Stomach (tissue), 9 donors: Measurements from ENCODE around the gene LYSMD2. TPM values are rescaled to one million over a fixed set of nuclear protein-coding genes. Genes with fewer than 3 reads are reported as not detected.

Source experiments
- DNase-seq, 2 donors: peaks; one replicate each; pipeline versions ENCODE4 v3.0.0 to v3.0.0-alpha.2; 2013 to 2019
- H3K27ac ChIP-seq, 5 donors: fragments of 200-600 bp in 4 of 5; sonication (generic) in 4 of 5; one replicate each; pipeline ENCODE4 v1.5.1; 2013 to 2019; ENCODE audit warnings: mild to moderate bottlenecking in 1 of 5, moderate library complexity in 1 of 5
- H3K27me3 ChIP-seq, 3 donors: fragments of 200-600 bp; sonication (generic); one replicate each; pipeline ENCODE4 v1.5.1; 2017 to 2019; ENCODE audit warnings: mixed run types in 1 of 3
- H3K36me3 ChIP-seq, 4 donors: fragments of 200-600 bp; sonication (generic); 1 replicate in 3 of 4; 2 replicates in 1 of 4; pipeline ENCODE4 v1.5.1; 2016 to 2019
- H3K4me1 ChIP-seq, 4 donors: fragments of 200-600 bp; sonication (generic); one replicate each; pipeline ENCODE4 v1.5.1; 2016 to 2019
- H3K4me3 ChIP-seq, 4 donors: fragments of 200-600 bp; sonication (generic) in 3 of 4; one replicate each; pipeline ENCODE4 v1.5.1; 2016 to 2019; ENCODE audit warnings: mild to moderate bottlenecking in 1 of 4
- H3K9me3 ChIP-seq, 4 donors: fragments of 200-600 bp; sonication (generic); one replicate each; pipeline ENCODE4 v1.5.1; 2016 to 2019
- EP300 ChIP-seq: sonication (generic); formaldehyde crosslinking; IDR thresholded peaks from one replicate; pipeline ENCODE4 v1.6.1; 2017; ENCODE audit warnings: antibody characterized with exemption
- POLR2A ChIP-seq, 4 donors: fragments of 450-650 bp; IDR thresholded peaks; one replicate each; pipeline ENCODE4 v1.6.1; 2016; ENCODE audit warnings: antibody characterized with exemption in 4 of 4, control low read depth in 2 of 4, mild to moderate bottlenecking in 1 of 4, moderate library complexity in 1 of 4
- POLR2AphosphoS5 ChIP-seq, 3 donors: sonication (generic); formaldehyde crosslinking; IDR thresholded peaks; one replicate each; pipeline ENCODE4 v1.6.1; 2016; ENCODE audit warnings: antibody characterized with exemption in 3 of 3
- WGBS, 5 donors: extraction: QIAGEN DNeasy Blood & Tissue Kit in 3 of 5; methylation state at CpG; one replicate each; pipeline versions ENCODE4 v1.1.5 to v1.1.7; 2013 to 2018; 5-methylcytosine and 5-hydroxymethylcytosine counted together
- intact Hi-C: fragments of 100-400 bp; cut with DNase I; formaldehyde crosslinking; loops from one replicate; pipeline ENCODE4 v1.15.1; 2023; ENCODE audit warnings: low total_unique reads
- polyA plus RNA-seq, 3 donors: library from polyadenylated mRNA; stranded (reverse); fragments of 200-250 nt; gene quantifications; one replicate each; pipeline ENCODE4 v1.2.3, GENCODE V29; 2013
- total RNA-seq, 5 donors: library from RNA; depleted of rRNA; stranded (reverse); fragments of >200 nt; gene quantifications; one replicate each; pipeline versions ENCODE4 v1.1.0 to v1.2.3, GENCODE V29; 2014 to 2016
- TF ChIP-seq, protein P1 (sequence below), 7 experiments: fragments of 450-650 bp in 4 of 7; fragments of 200-600 bp in 3 of 7; sonication (generic) in 3 of 7; IDR thresholded peaks; one replicate each; pipeline ENCODE4 v1.5.1; 2016 to 2019; ENCODE audit warnings: antibody characterized with exemption in 7 of 7, control low read depth in 2 of 7, mild to moderate bottlenecking in 1 of 7
- donor health status: healthy with polysubstance abuse.
- donor health status: Bipolar disorder and iron deficiency.
- donor health status: healthy.

Gene LYSMD2
- total and polyA plus RNA-seq, 8 donors, result 4.8 to 24.9 (median 12.2) TPM; not detected in 1

DNA sequence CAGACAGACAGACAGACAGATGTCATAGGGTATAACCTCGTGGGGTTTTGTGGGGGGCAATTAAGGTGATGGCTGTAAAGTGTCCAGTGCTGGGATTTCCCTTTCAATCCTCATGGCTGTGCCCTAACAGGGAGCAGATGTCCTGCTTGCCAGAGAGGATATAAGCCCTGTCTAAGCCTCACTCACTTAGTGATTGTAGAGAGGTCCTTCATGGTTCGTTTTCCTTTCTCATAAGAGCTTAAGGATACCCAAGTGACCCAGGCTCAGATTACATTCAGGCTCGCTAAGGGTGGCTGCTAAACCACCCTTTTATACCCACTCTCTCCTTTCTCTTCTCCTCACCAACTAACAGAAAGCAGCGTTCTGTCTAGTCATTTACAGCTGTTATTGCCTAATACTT is 19.2 kb downstream of the LYSMD2 start:
- Histone ChIP-seq H3K4me1 (peaks cover 0 to 10% (median 0%) of the 10 kb centered on the region in 4 donors), H3K27ac (no peak overlapping the region), H3K4me3 (no peak overlapping the region), H3K27me3 (no peaks in the 10 kb centered on the region), H3K9me3 (no peaks in the 10 kb centered on the region), H3K36me3 (peaks cover 0 to 12% (median 8%) of the 10 kb centered on the region in 4 donors)
- intact Hi-C loops, result no loop called here
- DNase-seq, result no peak
- no peak for TF ChIP-seq EP300
- no peak for TF ChIP-seq POLR2AphosphoS5 (IDR thresholded peaks at IDR 0.05)
- TF ChIP-seq, protein P1, sequence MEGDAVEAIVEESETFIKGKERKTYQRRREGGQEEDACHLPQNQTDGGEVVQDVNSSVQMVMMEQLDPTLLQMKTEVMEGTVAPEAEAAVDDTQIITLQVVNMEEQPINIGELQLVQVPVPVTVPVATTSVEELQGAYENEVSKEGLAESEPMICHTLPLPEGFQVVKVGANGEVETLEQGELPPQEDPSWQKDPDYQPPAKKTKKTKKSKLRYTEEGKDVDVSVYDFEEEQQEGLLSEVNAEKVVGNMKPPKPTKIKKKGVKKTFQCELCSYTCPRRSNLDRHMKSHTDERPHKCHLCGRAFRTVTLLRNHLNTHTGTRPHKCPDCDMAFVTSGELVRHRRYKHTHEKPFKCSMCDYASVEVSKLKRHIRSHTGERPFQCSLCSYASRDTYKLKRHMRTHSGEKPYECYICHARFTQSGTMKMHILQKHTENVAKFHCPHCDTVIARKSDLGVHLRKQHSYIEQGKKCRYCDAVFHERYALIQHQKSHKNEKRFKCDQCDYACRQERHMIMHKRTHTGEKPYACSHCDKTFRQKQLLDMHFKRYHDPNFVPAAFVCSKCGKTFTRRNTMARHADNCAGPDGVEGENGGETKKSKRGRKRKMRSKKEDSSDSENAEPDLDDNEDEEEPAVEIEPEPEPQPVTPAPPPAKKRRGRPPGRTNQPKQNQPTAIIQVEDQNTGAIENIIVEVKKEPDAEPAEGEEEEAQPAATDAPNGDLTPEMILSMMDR (IDR thresholded peaks at IDR 0.05), result no peak
- no peak for TF ChIP-seq POLR2A (IDR thresholded peaks at IDR 0.05)
- WGBS, 5 donors, result 54 to 70% (median 65%) methylated on average over 4 of the region's 4 CpGs

DNA sequence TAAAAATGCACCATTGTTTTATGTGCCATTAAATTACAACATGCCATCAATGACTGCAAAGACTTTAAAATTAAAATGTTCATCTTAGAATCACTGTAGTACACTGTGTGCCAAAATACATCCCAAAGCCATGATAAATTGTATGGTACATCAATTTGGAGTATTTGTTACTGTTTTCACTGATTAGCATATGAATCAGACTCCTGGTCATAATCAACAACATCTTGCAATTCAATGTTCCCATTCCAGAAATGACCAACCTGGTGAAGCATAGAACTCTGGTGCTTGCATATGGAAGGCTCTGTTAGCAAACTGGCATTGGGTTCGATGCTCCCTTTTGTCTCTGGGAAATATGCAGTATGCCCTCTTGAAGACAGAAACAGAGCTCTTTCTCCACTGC is 22.5 kb downstream of the LYSMD2 start:
- H3K27me3 ChIP-seq, result no peaks in the 10 kb centered on the region
- H3K4me1 ChIP-seq, result no peaks in the 10 kb centered on the region
- no peak overlapping the region for H3K4me3 ChIP-seq
- no peaks in the 10 kb centered on the region for H3K36me3 ChIP-seq
- no peaks in the 10 kb centered on the region for H3K9me3 ChIP-seq
- TF ChIP-seq EP300 (no peak), POLR2AphosphoS5 (IDR thresholded peaks at IDR 0.05) (no peak), POLR2A (IDR thresholded peaks at IDR 0.05) (no peak)
- TF ChIP-seq, protein P1 (IDR thresholded peaks at IDR 0.05), result no peak
- DNase-seq, result no peak
- intact Hi-C loops, result no loop called here
- H3K27ac ChIP-seq, result no peak overlapping the region
- 90 to 94% (median 92%) methylated on average over 1 of the region's 1 CpG for WGBS, 5 donors

DNA sequence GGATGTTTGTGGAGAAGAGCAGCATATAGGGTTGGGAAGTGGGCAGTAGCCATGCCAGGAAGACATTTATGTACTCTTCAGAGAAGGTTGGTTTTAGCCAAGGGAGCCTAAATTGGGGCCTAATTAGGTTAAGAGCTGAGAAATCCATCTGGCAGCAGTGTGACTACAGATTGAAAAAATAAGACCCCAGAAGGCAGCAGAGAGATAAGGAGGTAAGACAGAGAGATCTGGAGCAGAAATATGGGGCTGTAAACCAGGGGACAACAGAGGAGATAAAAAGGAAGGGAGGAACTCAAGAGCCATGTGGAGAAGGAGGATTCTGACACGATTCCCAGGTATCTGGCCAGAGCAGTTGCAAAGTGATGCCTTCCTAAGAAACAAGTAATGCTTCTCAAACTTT is 23.3 kb downstream of the LYSMD2 start:
- intact Hi-C loops, result no loop called here
- 83 to 88% (median 87%) methylated on average over 1 of the region's 1 CpG for WGBS, 5 donors

GRCh38 chr15:51709031-51709430 is 28.4 kb downstream of the LYSMD2 start:
- 84 to 94% (median 89%) methylated on average over 5 of the region's 5 CpGs for WGBS, 5 donors
- H3K27ac ChIP-seq, result no peak overlapping the region
- H3K36me3 ChIP-seq, result no peaks in the 10 kb centered on the region
- intact Hi-C loops, result no loop called here
- H3K4me1 ChIP-seq, result peaks cover 0 to 16% (median 3%) of the 10 kb centered on the region in 4 donors
- no peak for DNase-seq
- no peaks in the 10 kb centered on the region for H3K9me3 ChIP-seq
- no peak overlapping the region for H3K4me3 ChIP-seq
- H3K27me3 ChIP-seq, result no peaks in the 10 kb centered on the region
- no peak for TF ChIP-seq EP300
- TF ChIP-seq POLR2AphosphoS5 (IDR thresholded peaks at IDR 0.05), result no peak
- TF ChIP-seq, protein P1 (IDR thresholded peaks at IDR 0.05), result no peak
- no peak for TF ChIP-seq POLR2A (IDR thresholded peaks at IDR 0.05)

More for the DNA sequence above, 23.3 kb downstream of the LYSMD2 start:
- TF ChIP-seq POLR2A (IDR thresholded peaks at IDR 0.05) (no peak), EP300 (no peak), POLR2AphosphoS5 (IDR thresholded peaks at IDR 0.05) (no peak)
- TF ChIP-seq, protein P1 (IDR thresholded peaks at IDR 0.05), result no peak
- H3K27ac ChIP-seq, result no peak overlapping the region
- no peak overlapping the region for H3K4me3 ChIP-seq
- DNase-seq, result no peak
- H3K4me1 ChIP-seq, result no peaks in the 10 kb centered on the region
- H3K27me3 ChIP-seq, result no peaks in the 10 kb centered on the region
- no peaks in the 10 kb centered on the region for H3K9me3 ChIP-seq
- no peaks in the 10 kb centered on the region for H3K36me3 ChIP-seq
